ENCODE results near the gene PRKAR1B.

- TF ChIP-seq CTCF (conservative IDR thresholded peaks at IDR 0.05), result no peak
- no peak for TF ChIP-seq ZFX (IDR thresholded peaks at IDR 0.05)
Observed at GRCh38 chr7:604884-605531, 122.1 kb downstream of the PRKAR1B start.

All from C4-2B (cell line).